Right renal pelvis (tissue), 4 donors: ENCODE measurements around the gene EPB41L5. TPM values are rescaled to one million over a fixed set of nuclear protein-coding genes. Genes with fewer than 3 reads are reported as not detected.
"Not testable (repeated sequence)": the region's sequence is repeated elsewhere in the genome, so short reads cannot be mapped to it uniquely, and the experiment has no call there.

Experiments
- DNase-seq, 4 donors: peaks; one replicate each; pipeline ENCODE4 v3.0.0-alpha.2; 2013; ENCODE audit warnings: low read depth in 4 of 4, low spot score in 3 of 4, missing footprints in 1 of 4
- polyA plus RNA-seq, 4 donors: library from polyadenylated mRNA; unstranded; fragments of 120-200 nt; gene quantifications; one replicate each; pipeline ENCODE4 v1.2.1, GENCODE V29; 2013; ENCODE audit not compliant: insufficient read length in 4 of 4

The EPB41L5 gene
- polyA plus RNA-seq, 4 donors, result 82.4 to 107 (median 102) TPM

GRCh38 chr2:120135013-120135412 lies 122.1 kb downstream of the EPB41L5 start:
- DNase-seq, result not testable (repeated sequence)

GRCh38 chr2:120140866-120141265 lies 128.0 kb downstream of the EPB41L5 start:
- DNase-seq, result no peak

- no peak for DNase-seq
Observed at GRCh38 chr2:120141300-120142069, 128.6 kb downstream of the EPB41L5 start.

- DNase-seq, result no peak
Observed at GRCh38 chr2:120142528-120143219, 129.8 kb downstream of the EPB41L5 start.

GRCh38 chr2:120148229-120148628 lies 135.4 kb downstream of the EPB41L5 start:
- no peak for DNase-seq

GRCh38 chr2:120148669-120149068 lies 135.8 kb downstream of the EPB41L5 start:
- no peak for DNase-seq

GRCh38 chr2:120149406-120149805 lies 136.5 kb downstream of the EPB41L5 start:
- DNase-seq, result no peak

- DNase-seq, result no peak
Observed at GRCh38 chr2:120150040-120150482, 137.2 kb downstream of the EPB41L5 start.

GRCh38 chr2:120155308-120155707 lies 142.4 kb downstream of the EPB41L5 start:
- no peak for DNase-seq

GRCh38 chr2:120158658-120159057 lies 145.8 kb downstream of the EPB41L5 start:
- DNase-seq, result not testable (repeated sequence)

- no peak for DNase-seq
Observed at GRCh38 chr2:120161190-120161589, 148.3 kb downstream of the EPB41L5 start.

- DNase-seq, result no peak
Observed at GRCh38 chr2:120162716-120163115, 149.8 kb downstream of the EPB41L5 start.

- no peak for DNase-seq
Observed at GRCh38 chr2:120167272-120167671, 154.4 kb downstream of the EPB41L5 start.

- no peak for DNase-seq
Observed at GRCh38 chr2:120169020-120169419, 156.1 kb downstream of the EPB41L5 start.

- DNase-seq, result peak; percentile 41 to 65 (median 54)
Observed at GRCh38 chr2:120174963-120175581, 162.2 kb downstream of the EPB41L5 start.

- DNase-seq, result no peak
Observed at GRCh38 chr2:120176526-120176925, 163.6 kb downstream of the EPB41L5 start.

GRCh38 chr2:120177001-120177621 lies 164.2 kb downstream of the EPB41L5 start:
- DNase-seq, result no peak

- no peak for DNase-seq
Observed at GRCh38 chr2:120177973-120178372, 165.1 kb downstream of the EPB41L5 start.

GRCh38 chr2:120179396-120179795 lies 166.5 kb downstream of the EPB41L5 start:
- no peak for DNase-seq

GRCh38 chr2:120180066-120180465 lies 167.2 kb downstream of the EPB41L5 start:
- no peak for DNase-seq

GRCh38 chr2:120182019-120182560 lies 169.2 kb downstream of the EPB41L5 start:
- DNase-seq, result no peak
